H1 (cell line): ENCODE data around the gene SEMA4D. TPM values are rescaled to one million over a fixed set of nuclear protein-coding genes. Genes with fewer than 3 reads are reported as not detected.

Source experiments
- ASH2L ChIP-seq: fragments of 200-600, 300-600 bp; sonication (generic); IDR thresholded peaks from one replicate; pipeline ENCODE4 v1.7.1; 2017; ENCODE audit warnings: low read length
- CHD7 ChIP-seq: fragments of 300-600 bp; sonication (generic); IDR thresholded peaks from 2 replicates; pipeline ENCODE4 v1.7.1; 2012; ENCODE audit warnings: low read length, moderate library complexity, mild to moderate bottlenecking, inconsistent platforms; ENCODE audit not compliant: insufficient replicate concordance
- EP300 ChIP-seq, 2 experiments: IDR thresholded peaks; 1 replicate in 1 of 2; 2 replicates in 1 of 2; pipeline ENCODE4 v1.6.1; 2011 to 2012; ENCODE audit warnings: low read depth in 2 of 2, low read length in 2 of 2, mild to moderate bottlenecking in 2 of 2, borderline replicate concordance in 1 of 2, inconsistent platforms in 1 of 2, moderate library complexity in 1 of 2
- SAP30 ChIP-seq: fragments of 300-600 bp; sonication (generic); IDR thresholded peaks from 2 replicates; pipeline ENCODE4 v1.7.1; 2012; ENCODE audit warnings: low read length, moderate library complexity, mild to moderate bottlenecking, inconsistent platforms; ENCODE audit not compliant: insufficient read depth, insufficient replicate concordance
- SP1 ChIP-seq: IDR thresholded peaks from 2 replicates; pipeline ENCODE4 v1.6.1; 2011; ENCODE audit warnings: low read depth, low read length
- SP4 ChIP-seq: IDR thresholded peaks from 2 replicates; pipeline ENCODE4 v1.6.1; 2012; ENCODE audit warnings: low read length, inconsistent platforms
- polyA plus RNA-seq, 7 experiments: library from polyadenylated mRNA; depleted of rRNA in 3 of 7; stranded (reverse) in 5 of 7; unstranded in 2 of 7; fragments of >200 nt in 5 of 7; fragments of 200-250 nt in 2 of 7; gene quantifications; 1 replicate in 5 of 7; 2 replicates in 1 of 7; 4 replicates in 1 of 7; pipeline versions ENCODE4 v1.2.1 to v1.2.3, GENCODE V29; 2011 to 2013; ENCODE audit warnings: missing spikeins in 2 of 7, mixed read lengths in 2 of 7
- total RNA-seq: library from RNA; stranded (reverse); fragmentation: NEBNext Ultra II Directional; extraction: Animal tissue kit (Norgen Biotek cat#: 25700); gene quantifications from 2 replicates; pipeline ENCODE4 v1.2.1, GENCODE V29; 2021

SEMA4D gene
- total and polyA plus RNA-seq, 2 of the 8 experiments (the other 6 are each of a cell fraction or from before 2014, with no cell fraction given): 21.0 to 70.4 TPM

- TF ChIP-seq SP1 (no peak), EP300 (IDR thresholded peaks at IDR 0.05; ENCODE audit: borderline replicate concordance in 1 of 2, low read depth in 2 of 2, low read length in 2 of 2) (no peak), SAP30 (no peak), SP4 (no peak), CHD7 (no peak), ASH2L (no peak)
These were observed 29.2 kb upstream of the SEMA4D start (continued) for GRCh38 chr9:89527084-89527483.
